Thyroid gland (tissue), 4 donors: ENCODE measurements around the gene CNOT10.

Experiments
- POLR2A ChIP-seq, 2 donors: fragments of 450-650 bp; IDR thresholded peaks; one replicate each; pipeline ENCODE4 v1.6.1; 2017; ENCODE audit warnings: antibody characterized with exemption in 2 of 2, mild to moderate bottlenecking in 2 of 2, moderate library complexity in 1 of 2
- TF ChIP-seq, protein P1 (sequence below), 6 experiments: fragments of 200-600 bp in 3 of 6; fragments of 450-650 bp in 3 of 6; sonication (generic) in 3 of 6; IDR thresholded peaks; one replicate each; pipeline ENCODE4 v1.5.1; 2016 to 2019; ENCODE audit warnings: antibody characterized with exemption in 6 of 6, mild to moderate bottlenecking in 2 of 6, inconsistent platforms in 1 of 6, moderate library complexity in 1 of 6

DNA sequence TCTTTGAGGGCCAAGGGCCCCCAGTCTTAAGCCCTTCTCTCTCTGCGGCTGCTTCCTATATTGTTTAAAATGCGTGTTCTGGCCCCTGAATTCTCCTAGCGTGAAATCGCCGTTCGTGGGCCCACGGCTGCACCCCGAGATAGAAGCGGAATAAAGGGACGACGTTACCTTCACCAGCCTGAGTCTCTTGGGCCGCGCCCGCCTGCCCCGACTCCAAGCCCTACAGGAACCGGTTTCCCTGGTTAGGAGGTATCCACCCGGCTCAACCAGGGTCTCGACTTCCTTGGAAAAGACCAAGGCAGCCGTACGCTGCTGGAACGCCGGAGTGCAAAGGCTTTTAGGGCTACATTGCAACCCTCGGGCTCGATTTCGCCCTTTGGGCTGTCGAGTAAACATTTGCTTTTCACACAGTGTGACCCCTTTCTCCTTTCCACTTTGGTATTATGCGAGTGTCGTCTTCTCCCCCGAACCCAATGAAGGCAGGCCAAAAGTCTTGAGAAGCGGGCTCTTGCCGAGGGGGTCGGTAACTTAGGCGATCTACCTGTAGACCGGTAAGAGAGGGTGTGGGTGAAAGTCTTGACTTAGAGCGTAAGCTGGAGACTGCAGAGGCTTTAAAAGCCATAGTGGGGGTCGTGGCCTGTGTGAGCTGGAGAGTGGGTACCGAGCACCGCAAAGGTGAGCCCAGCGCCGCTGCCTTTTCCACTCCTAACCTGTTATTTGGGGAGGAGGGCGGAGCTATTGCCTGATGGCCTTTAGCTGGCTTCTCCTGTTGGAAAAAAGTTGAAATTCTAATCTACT, 134.8 kb downstream of the CNOT10 start:
- TF ChIP-seq, protein P1, sequence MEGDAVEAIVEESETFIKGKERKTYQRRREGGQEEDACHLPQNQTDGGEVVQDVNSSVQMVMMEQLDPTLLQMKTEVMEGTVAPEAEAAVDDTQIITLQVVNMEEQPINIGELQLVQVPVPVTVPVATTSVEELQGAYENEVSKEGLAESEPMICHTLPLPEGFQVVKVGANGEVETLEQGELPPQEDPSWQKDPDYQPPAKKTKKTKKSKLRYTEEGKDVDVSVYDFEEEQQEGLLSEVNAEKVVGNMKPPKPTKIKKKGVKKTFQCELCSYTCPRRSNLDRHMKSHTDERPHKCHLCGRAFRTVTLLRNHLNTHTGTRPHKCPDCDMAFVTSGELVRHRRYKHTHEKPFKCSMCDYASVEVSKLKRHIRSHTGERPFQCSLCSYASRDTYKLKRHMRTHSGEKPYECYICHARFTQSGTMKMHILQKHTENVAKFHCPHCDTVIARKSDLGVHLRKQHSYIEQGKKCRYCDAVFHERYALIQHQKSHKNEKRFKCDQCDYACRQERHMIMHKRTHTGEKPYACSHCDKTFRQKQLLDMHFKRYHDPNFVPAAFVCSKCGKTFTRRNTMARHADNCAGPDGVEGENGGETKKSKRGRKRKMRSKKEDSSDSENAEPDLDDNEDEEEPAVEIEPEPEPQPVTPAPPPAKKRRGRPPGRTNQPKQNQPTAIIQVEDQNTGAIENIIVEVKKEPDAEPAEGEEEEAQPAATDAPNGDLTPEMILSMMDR (IDR thresholded peaks at IDR 0.05) = no peak
- TF ChIP-seq POLR2A (IDR thresholded peaks at IDR 0.05) = no peak
